HepG2 (cell line): ENCODE measurements around the gene IL1RAPL2.

ENCODE experiments used
- ATF2 ChIP-seq: sonication (generic); formaldehyde crosslinking; IDR thresholded peaks from 2 replicates; pipeline ENCODE4 v1.4.0; 2020; ENCODE audit warnings: missing genetic modification reagents
- CTCF ChIP-seq: sonication (generic); formaldehyde crosslinking; IDR thresholded peaks from 2 replicates; pipeline ENCODE4 v1.5.0; 2020; ENCODE audit warnings: mild to moderate bottlenecking, missing genetic modification reagents, moderate library complexity
- MAX ChIP-seq: IDR thresholded peaks from 2 replicates; pipeline ENCODE4 v1.6.1; 2012; ENCODE audit warnings: inconsistent platforms
- NR2F6 ChIP-seq, 2 experiments: IDR thresholded peaks; 2 replicates each; pipeline ENCODE4 v1.6.1; 2016; ENCODE audit warnings: antibody characterized with exemption in 1 of 2, mild to moderate bottlenecking in 1 of 2
- TARDBP ChIP-seq: sonication (generic); formaldehyde crosslinking; IDR thresholded peaks from 2 replicates; pipeline ENCODE4 v1.8.0; 2022; ENCODE audit warnings: mild to moderate bottlenecking, missing genetic modification reagents
- TCF7 ChIP-seq: sonication (generic); IDR thresholded peaks from 2 replicates; pipeline ENCODE4 v1.6.1; 2016; ENCODE audit warnings: antibody characterized with exemption, low read depth
- ZNF264 ChIP-seq: sonication (generic); formaldehyde crosslinking; IDR thresholded peaks from 2 replicates; pipeline ENCODE4 v1.4.0; 2020; ENCODE audit warnings: missing genetic modification reagents
- ZNF468 ChIP-seq: sonication (generic); formaldehyde crosslinking; IDR thresholded peaks from 2 replicates; pipeline ENCODE4 v1.8.0; 2022; ENCODE audit warnings: mild to moderate bottlenecking, moderate library complexity, missing genetic modification reagents
- ZNF605 ChIP-seq: sonication (generic); formaldehyde crosslinking; IDR thresholded peaks from 2 replicates; pipeline ENCODE4 v1.8.0; 2022; ENCODE audit warnings: mild to moderate bottlenecking, missing genetic modification reagents
- TF ChIP-seq, protein P1 (sequence below): sonication (generic); formaldehyde crosslinking; conservative IDR thresholded peaks from 2 replicates; pipeline ENCODE4 v1.4.0; 2020; ENCODE audit warnings: missing genetic modification reagents

GRCh38 chrX:105609530-105609929, 1043.5 kb downstream of the IL1RAPL2 start:
- no peak for TF ChIP-seq ZNF605 (CRISPR knock-in tag)
- no peak for TF ChIP-seq TARDBP (CRISPR knock-in tag)
- no peak for TF ChIP-seq MAX
- no peak for TF ChIP-seq NR2F6 (IDR thresholded peaks at IDR 0.05)
- TF ChIP-seq NR2F6 (CRISPR knock-in tag; IDR thresholded peaks at IDR 0.05): no peak
- no peak for TF ChIP-seq TCF7
- TF ChIP-seq ZNF468: no peak
- TF ChIP-seq ZNF264 (CRISPR knock-in tag): no peak
- TF ChIP-seq ATF2 (CRISPR knock-in tag): no peak
- no peak for TF ChIP-seq CTCF (CRISPR knock-in tag)
- TF ChIP-seq, protein P1, sequence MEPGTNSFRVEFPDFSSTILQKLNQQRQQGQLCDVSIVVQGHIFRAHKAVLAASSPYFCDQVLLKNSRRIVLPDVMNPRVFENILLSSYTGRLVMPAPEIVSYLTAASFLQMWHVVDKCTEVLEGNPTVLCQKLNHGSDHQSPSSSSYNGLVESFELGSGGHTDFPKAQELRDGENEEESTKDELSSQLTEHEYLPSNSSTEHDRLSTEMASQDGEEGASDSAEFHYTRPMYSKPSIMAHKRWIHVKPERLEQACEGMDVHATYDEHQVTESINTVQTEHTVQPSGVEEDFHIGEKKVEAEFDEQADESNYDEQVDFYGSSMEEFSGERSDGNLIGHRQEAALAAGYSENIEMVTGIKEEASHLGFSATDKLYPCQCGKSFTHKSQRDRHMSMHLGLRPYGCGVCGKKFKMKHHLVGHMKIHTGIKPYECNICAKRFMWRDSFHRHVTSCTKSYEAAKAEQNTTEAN (CRISPR knock-in tag): no peak
